NCI-H2196 (cell line): Measurements from ENCODE around the gene OR10J5.

Experiments used
- DNase-seq: peaks from one replicate; lab custom pipeline; 2025; ENCODE audit not compliant: unreplicated experiment; lab: John Stamatoyannopoulos, UW

The OR10J5 gene

DNA sequence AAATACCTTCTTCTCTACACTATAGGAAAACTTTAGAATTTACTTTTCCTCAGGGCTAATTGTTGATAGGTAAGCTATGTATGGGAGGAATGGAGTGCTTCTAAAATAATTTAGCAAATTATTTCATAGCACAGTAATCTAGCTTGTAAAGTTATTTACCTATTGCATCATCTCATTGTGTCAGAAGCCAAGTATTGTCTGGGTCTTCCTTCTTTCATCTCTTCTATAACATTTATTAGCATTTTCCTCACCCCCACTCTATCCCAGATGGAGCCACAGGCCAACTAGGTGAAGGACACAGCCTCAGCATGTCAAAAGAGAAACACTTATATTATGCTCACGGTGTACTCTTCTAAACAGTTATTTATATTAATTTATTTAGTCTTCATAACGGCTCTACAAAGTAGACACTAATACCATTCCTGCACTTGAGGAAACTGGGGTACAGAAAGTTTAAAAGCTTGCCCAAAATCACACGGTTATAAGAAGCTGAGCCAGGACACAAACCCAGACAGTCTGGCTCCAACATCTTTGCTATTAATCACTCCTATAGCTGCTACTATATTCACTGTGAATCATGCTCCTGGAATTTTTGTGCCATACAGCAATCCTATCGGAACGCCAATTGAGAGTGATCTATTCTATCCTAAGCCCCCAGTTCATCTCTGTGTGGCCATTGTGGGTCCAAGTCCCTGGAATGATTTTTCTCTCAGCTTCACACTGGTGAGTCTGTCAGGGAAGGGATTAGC, 43.1 kb downstream of the OR10J5 start:
- DNase-seq: no peak
